Esophagus muscularis mucosa (tissue), 3 donors: ENCODE results near the gene SEPSECS.

Experiments
- POLR2A ChIP-seq: fragments of 450-650 bp; IDR thresholded peaks from one replicate; pipeline ENCODE4 v1.6.1; 2017; ENCODE audit warnings: antibody characterized with exemption, moderate library complexity, mild to moderate bottlenecking, low read depth
- TF ChIP-seq, protein P1 (sequence below), 3 experiments: fragments of 200-600 bp in 2 of 3; fragments of 450-650 bp in 1 of 3; sonication (generic) in 2 of 3; IDR thresholded peaks; one replicate each; pipeline ENCODE4 v1.5.1; 2017 to 2019; ENCODE audit warnings: antibody characterized with exemption in 3 of 3, mild to moderate bottlenecking in 2 of 3, moderate library complexity in 1 of 3

DNA sequence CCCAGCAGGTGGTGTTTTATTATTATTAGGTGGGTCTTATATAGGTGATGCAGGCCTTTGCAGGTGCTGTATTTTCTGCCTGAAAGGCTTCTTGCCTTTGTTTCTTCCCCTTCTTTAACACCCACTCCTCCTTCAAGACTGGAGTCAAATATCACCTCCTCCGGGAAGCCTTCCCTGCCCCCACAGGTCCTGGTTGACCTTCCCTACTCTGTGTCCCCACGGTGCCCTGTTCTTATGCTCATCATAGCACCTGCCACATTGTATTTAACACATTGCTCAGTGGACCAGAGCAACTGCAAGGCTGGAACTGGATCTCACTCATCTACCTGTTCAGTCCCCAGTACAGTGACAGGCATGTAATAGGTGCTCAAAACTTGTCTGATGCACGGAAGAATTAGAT lies 89.7 kb downstream of the SEPSECS start:
- TF ChIP-seq, protein P1, sequence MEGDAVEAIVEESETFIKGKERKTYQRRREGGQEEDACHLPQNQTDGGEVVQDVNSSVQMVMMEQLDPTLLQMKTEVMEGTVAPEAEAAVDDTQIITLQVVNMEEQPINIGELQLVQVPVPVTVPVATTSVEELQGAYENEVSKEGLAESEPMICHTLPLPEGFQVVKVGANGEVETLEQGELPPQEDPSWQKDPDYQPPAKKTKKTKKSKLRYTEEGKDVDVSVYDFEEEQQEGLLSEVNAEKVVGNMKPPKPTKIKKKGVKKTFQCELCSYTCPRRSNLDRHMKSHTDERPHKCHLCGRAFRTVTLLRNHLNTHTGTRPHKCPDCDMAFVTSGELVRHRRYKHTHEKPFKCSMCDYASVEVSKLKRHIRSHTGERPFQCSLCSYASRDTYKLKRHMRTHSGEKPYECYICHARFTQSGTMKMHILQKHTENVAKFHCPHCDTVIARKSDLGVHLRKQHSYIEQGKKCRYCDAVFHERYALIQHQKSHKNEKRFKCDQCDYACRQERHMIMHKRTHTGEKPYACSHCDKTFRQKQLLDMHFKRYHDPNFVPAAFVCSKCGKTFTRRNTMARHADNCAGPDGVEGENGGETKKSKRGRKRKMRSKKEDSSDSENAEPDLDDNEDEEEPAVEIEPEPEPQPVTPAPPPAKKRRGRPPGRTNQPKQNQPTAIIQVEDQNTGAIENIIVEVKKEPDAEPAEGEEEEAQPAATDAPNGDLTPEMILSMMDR (IDR thresholded peaks at IDR 0.05): no peak
- TF ChIP-seq POLR2A: no peak
